ENCODE results near the gene AREL1. TPM values are rescaled to one million over a fixed set of nuclear protein-coding genes. Genes with fewer than 3 reads are reported as not detected.
A peak's percentile ranks its signal among the peaks of the same experiment; 100 is the strongest.

Gene AREL1
- total RNA-seq, 1 donor from 2014 or later = 16.6 TPM

DNA sequence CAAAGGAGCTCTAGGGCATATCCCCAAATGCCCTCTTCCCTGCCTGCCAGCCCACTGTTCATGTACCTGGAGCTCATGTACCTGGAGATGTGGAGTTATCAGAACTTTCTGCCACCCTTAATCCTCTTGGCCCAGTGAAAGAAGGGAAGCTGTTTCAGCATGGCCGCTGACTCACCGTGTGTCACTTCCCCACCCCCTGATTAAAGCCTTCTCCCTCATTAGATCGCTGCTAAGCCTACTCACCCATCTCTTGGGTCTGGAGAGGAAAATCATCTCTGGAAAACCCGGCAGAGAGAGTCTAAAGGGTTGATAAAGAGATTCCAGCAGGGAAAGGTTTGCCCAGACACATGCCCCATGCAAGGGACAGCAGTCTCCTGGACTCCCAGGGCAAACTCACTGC lies 96.4 kb downstream of the AREL1 start:
- TF ChIP-seq, protein P1, sequence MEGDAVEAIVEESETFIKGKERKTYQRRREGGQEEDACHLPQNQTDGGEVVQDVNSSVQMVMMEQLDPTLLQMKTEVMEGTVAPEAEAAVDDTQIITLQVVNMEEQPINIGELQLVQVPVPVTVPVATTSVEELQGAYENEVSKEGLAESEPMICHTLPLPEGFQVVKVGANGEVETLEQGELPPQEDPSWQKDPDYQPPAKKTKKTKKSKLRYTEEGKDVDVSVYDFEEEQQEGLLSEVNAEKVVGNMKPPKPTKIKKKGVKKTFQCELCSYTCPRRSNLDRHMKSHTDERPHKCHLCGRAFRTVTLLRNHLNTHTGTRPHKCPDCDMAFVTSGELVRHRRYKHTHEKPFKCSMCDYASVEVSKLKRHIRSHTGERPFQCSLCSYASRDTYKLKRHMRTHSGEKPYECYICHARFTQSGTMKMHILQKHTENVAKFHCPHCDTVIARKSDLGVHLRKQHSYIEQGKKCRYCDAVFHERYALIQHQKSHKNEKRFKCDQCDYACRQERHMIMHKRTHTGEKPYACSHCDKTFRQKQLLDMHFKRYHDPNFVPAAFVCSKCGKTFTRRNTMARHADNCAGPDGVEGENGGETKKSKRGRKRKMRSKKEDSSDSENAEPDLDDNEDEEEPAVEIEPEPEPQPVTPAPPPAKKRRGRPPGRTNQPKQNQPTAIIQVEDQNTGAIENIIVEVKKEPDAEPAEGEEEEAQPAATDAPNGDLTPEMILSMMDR (IDR thresholded peaks at IDR 0.05; ENCODE audit: insufficient read depth, low read length, severe bottlenecking) = no peak
- Histone ChIP-seq H3K27me3 (ENCODE audit: control insufficient read depth, insufficient read depth, low read length) (no peaks in the 10 kb centered on the region), H3K4me3 (ENCODE audit: low read depth, low read length) (no peak overlapping the region), H3K36me3 (ENCODE audit: control insufficient read depth, insufficient read depth, low read length) (no peaks in the 10 kb centered on the region)
- peak; percentile 77 for FAIRE-seq
- DNase-seq (ENCODE audit: low read depth) = peak; percentile 95

DNA sequence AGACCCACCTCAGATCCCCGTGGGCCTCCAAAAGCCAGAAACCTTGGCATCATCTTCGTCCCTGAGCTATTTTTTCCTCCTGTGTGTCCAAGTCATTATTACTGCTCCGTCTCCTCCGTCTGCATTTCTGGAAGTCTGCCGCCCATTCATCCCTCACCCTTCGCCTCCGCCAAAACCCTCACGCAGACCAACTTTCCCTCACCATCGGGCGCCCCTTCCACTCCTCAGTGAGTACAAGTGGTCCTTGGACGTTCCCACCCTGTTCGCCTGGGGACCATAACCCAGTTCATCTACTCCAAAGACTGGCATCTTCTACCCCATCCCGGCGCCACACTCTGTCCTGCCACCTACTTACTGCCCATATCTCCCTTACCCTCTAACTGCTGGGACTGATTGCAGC lies 97.1 kb downstream of the AREL1 start:
- FAIRE-seq = no peak
- Histone ChIP-seq H3K36me3 (ENCODE audit: control insufficient read depth, insufficient read depth, low read length) (no peaks in the 10 kb centered on the region), H3K27me3 (ENCODE audit: control insufficient read depth, insufficient read depth, low read length) (no peaks in the 10 kb centered on the region), H3K4me3 (ENCODE audit: low read depth, low read length) (no peak overlapping the region)
- TF ChIP-seq, protein P1 (IDR thresholded peaks at IDR 0.05; ENCODE audit: insufficient read depth, low read length, severe bottlenecking) = no peak
- no peak for DNase-seq (ENCODE audit: low read depth)

DNA sequence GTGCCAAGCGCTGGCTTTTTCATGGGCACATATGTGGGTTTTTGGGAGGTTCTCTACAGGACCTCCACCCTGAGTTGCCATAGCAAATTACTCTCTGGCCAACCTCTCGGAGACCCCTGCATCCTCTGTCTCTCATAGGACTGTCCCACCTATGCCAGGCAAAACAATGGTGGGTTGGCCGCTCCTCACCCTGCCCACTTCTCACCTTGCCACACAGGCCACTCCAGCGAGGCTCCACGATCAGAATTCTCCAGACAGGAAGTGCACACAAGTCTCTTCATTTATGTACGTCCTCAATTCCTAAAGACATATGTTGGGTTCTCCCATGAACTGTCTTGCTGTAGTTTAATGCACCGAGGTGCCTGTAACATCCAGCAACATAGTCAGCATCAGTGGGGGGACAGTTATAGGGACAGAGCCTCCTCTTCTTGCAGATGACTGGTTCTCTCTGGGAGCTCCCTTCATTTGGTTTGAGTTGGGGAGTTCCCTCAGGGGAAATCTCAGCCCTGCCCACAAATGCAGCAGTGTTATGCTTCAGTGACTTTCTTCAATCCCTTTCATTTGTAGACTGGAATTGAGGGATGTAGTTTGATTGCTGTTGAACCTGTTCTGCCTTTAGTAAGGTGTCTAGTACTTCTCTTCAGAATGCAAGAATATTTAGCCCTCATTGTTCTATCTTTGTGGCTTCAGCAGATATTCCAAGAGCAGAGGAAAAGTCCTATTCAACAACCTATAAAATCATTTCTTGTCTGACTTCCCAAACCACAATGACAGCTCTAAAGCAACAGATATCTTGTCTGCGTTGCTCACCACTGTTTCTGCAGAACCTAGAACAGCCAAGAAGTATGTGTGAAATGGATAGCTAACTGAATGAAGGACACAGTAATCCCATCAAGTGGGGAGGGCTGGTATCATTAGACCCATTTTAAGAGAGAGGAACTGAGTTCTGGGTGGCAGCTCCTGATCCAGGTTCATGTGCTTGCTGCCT lies 98.1 kb downstream of the AREL1 start:
- H3K4me3 ChIP-seq (ENCODE audit: low read depth, low read length) = no peak overlapping the region
- TF ChIP-seq, protein P1 (IDR thresholded peaks at IDR 0.05; ENCODE audit: insufficient read depth, low read length, severe bottlenecking) = no peak
- FAIRE-seq (no peak), DNase-seq (ENCODE audit: low read depth) (peak; percentile 50)
- no peaks in the 10 kb centered on the region for H3K36me3 ChIP-seq (ENCODE audit: control insufficient read depth, insufficient read depth, low read length)
- H3K27me3 ChIP-seq (ENCODE audit: control insufficient read depth, insufficient read depth, low read length) = no peaks in the 10 kb centered on the region

DNA sequence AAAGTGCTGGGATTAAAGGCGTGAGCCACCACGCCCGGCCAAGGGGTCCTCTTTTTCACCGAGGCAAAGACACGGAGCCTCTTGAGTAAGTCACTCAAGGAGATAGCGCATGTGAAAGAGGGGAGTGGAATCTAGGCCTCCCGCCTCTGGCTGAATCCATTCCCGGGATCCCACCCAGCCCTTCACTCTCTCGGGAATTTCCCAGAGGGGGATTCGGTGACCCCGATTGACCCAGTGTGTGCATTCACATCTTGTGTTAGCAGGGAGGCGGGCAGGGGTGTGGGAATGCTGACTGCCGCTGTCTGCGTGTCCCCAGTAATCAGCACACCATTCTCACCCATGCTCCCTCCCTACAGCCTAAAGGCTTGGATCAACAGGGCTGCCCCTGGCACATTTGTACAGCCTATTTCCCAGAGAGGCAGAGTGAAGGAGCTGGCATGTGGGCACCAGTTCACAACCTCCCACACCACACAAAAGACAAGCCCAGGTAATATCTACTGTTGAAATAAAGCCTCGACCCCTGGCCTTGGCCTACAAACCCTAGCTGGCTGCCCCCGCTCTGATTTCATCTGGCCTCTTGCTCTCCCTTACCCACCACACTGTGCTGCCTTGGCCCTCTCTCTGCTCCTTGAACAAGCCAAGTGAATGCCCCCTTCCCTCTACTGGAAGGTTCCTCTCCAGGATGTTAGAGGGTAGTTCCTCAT lies 99.5 kb downstream of the AREL1 start:
- Histone ChIP-seq H3K36me3 (ENCODE audit: control insufficient read depth, insufficient read depth, low read length) (no peaks in the 10 kb centered on the region), H3K27me3 (ENCODE audit: control insufficient read depth, insufficient read depth, low read length) (no peaks in the 10 kb centered on the region), H3K4me3 (ENCODE audit: low read depth, low read length) (no peak overlapping the region)
- FAIRE-seq (no peak), DNase-seq (ENCODE audit: low read depth) (no peak)
- TF ChIP-seq, protein P1 (IDR thresholded peaks at IDR 0.05; ENCODE audit: insufficient read depth, low read length, severe bottlenecking) = no peak

DNA sequence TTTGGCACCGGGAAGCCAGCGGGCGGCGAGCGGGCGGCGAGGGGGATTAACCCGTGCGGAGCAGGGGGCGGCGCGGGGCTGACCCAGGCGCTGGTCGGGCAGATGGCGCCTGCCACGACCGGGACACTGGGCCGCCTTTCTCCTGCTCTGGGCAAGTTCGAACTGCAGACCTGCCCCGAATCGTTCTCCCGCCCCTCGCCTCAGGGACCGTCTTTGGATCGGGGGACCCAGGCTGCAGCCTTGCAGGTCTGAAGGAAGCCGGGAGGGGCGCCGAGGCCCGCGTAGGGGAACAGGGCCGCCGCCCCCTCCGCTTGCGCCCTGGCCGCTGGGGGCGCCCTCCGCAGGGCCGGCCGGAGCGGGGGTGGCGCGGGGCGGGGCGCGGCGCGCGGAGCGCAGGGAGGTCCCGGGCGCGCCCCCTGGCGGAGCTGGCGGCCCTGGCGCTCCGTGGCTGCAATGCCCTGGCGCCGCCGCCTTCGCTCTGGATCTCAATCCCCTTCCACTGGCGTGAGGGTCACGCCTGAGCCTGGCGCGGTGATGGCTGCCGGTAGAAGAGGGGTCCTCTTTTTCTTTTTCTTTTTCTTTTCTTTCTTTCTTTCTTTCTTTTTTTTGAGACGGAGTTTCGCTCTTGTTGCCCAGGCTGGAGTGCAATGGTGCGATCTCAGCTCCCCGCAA lies 100.4 kb downstream of the AREL1 start:
- Histone ChIP-seq H3K36me3 (ENCODE audit: control insufficient read depth, insufficient read depth, low read length) (no peaks in the 10 kb centered on the region), H3K27me3 (ENCODE audit: control insufficient read depth, insufficient read depth, low read length) (no peaks in the 10 kb centered on the region), H3K4me3 (ENCODE audit: low read depth, low read length) (peak overlapping the region; percentile 68)
- no peak for DNase-seq (ENCODE audit: low read depth)
- no peak for FAIRE-seq
- TF ChIP-seq, protein P1 (IDR thresholded peaks at IDR 0.05; ENCODE audit: insufficient read depth, low read length, severe bottlenecking) = no peak

Data from bronchial epithelial cell (primary cell).